ENCODE measurements around the gene LPP.

Gene LPP

GRCh38 chr3:188229726-188230125, 75.8 kb downstream of the LPP start:
- no peak for DNase-seq

- no peak for DNase-seq
Measured at GRCh38 chr3:188230962-188231361, 77.0 kb downstream of the LPP start.

- no peak for DNase-seq
Measured at GRCh38 chr3:188231456-188231855, 77.5 kb downstream of the LPP start.

GRCh38 chr3:188232656-188233055, 78.7 kb downstream of the LPP start:
- DNase-seq: no peak

GRCh38 chr3:188233320-188233719, 79.4 kb downstream of the LPP start:
- DNase-seq: no peak

- no peak for DNase-seq
Measured at GRCh38 chr3:188234132-188234531, 80.2 kb downstream of the LPP start.

GRCh38 chr3:188236271-188236670, 82.3 kb downstream of the LPP start:
- DNase-seq: no peak

- peak in 1 of 2 donors; percentile 15 for DNase-seq
Measured at GRCh38 chr3:188239035-188239434, 85.1 kb downstream of the LPP start.

GRCh38 chr3:188239577-188239976, 85.6 kb downstream of the LPP start:
- no peak for DNase-seq

- no peak for DNase-seq
Measured at GRCh38 chr3:188240189-188240981, 86.4 kb downstream of the LPP start.

GRCh38 chr3:188241072-188241471, 87.1 kb downstream of the LPP start:
- DNase-seq: no peak

- DNase-seq: no peak
Measured at GRCh38 chr3:188241883-188242282, 87.9 kb downstream of the LPP start.

- peak in 1 of 2 donors; percentile 43 for DNase-seq
Measured at GRCh38 chr3:188242436-188243123, 88.6 kb downstream of the LPP start.

GRCh38 chr3:188243124-188243795, 89.3 kb downstream of the LPP start:
- no peak for DNase-seq

GRCh38 chr3:188244395-188244861, 90.5 kb downstream of the LPP start:
- no peak for DNase-seq

- no peak for DNase-seq
Measured at GRCh38 chr3:188246905-188247304, 92.9 kb downstream of the LPP start.

- no peak for DNase-seq
Measured at GRCh38 chr3:188248036-188248561, 94.1 kb downstream of the LPP start.

- DNase-seq: no peak
Measured at GRCh38 chr3:188253123-188253793, 99.3 kb downstream of the LPP start.

GRCh38 chr3:188253800-188254452, 100.0 kb downstream of the LPP start:
- DNase-seq: no peak

- DNase-seq: no peak
Measured at GRCh38 chr3:188254520-188255070, 100.6 kb downstream of the LPP start.

GRCh38 chr3:188255190-188255589, 101.2 kb downstream of the LPP start:
- no peak for DNase-seq

- DNase-seq: no peak
Measured at GRCh38 chr3:188256758-188257157, 102.8 kb downstream of the LPP start.

All from CD4-positive, alpha-beta T cell treated with Interleukin-4 for 1 hour (primary cell).